Measurements from ENCODE around the gene EHBP1L1. TPM values are rescaled to one million over a fixed set of nuclear protein-coding genes. Genes with fewer than 3 reads are reported as not detected.

The EHBP1L1 gene
- total RNA-seq, 2 donors from 2014 or later = 286 to 395 TPM

GRCh38 chr11:65553301-65554001 lies 22.4 kb upstream of the EHBP1L1 start:
- H3K27ac ChIP-seq = peak overlapping the region; percentile 9 to 96
- peaks cover 20 to 34% of the 10 kb centered on the region in 2 donors for H3K4me1 ChIP-seq (ENCODE audit: control insufficient read depth in 1 of 2, low read depth in 2 of 2)
- H3K36me3 ChIP-seq = peaks cover 21% of the 10 kb centered on the region
- no peak for DNase-seq (ENCODE audit: low spot score)
- no peak for ATAC-seq (ENCODE audit: insufficient number of reproducible peaks, low FRiP score, low read depth)
- H3K9me3 ChIP-seq = no peaks in the 10 kb centered on the region
- H3K27me3 ChIP-seq (replicated peaks; ENCODE audit: insufficient read depth) = no peaks in the 10 kb centered on the region
- H3K4me3 ChIP-seq = no peak overlapping the region
- TF ChIP-seq CTCF (IDR thresholded peaks at IDR 0.05) = no peak

GRCh38 chr11:65554057-65554818 lies 21.6 kb upstream of the EHBP1L1 start:
- TF ChIP-seq CTCF (IDR thresholded peaks at IDR 0.05) = no peak
- peaks cover 27 to 42% of the 10 kb centered on the region in 2 donors for H3K4me1 ChIP-seq (ENCODE audit: control insufficient read depth in 1 of 2, low read depth in 2 of 2)
- peaks cover 13% of the 10 kb centered on the region for H3K36me3 ChIP-seq
- H3K27ac ChIP-seq = peak overlapping the region; percentile 96 to 99
- no peak overlapping the region for H3K4me3 ChIP-seq
- DNase-seq (ENCODE audit: low spot score) (no peak), ATAC-seq (ENCODE audit: insufficient number of reproducible peaks, low FRiP score, low read depth) (no peak)
- no peaks in the 10 kb centered on the region for H3K27me3 ChIP-seq (replicated peaks; ENCODE audit: insufficient read depth)
- H3K9me3 ChIP-seq = no peaks in the 10 kb centered on the region

- no peak for TF ChIP-seq CTCF (IDR thresholded peaks at IDR 0.05)
- H3K4me3 ChIP-seq = no peak overlapping the region
- H3K27ac ChIP-seq = peak overlapping the region; percentile 96 to 99
- H3K27me3 ChIP-seq (replicated peaks; ENCODE audit: insufficient read depth) = no peaks in the 10 kb centered on the region
- no peak for ATAC-seq (ENCODE audit: insufficient number of reproducible peaks, low FRiP score, low read depth)
- no peak for DNase-seq (ENCODE audit: low spot score)
- H3K4me1 ChIP-seq (ENCODE audit: control insufficient read depth in 1 of 2, low read depth in 2 of 2) = peaks cover 34 to 49% of the 10 kb centered on the region in 2 donors
- H3K9me3 ChIP-seq = no peaks in the 10 kb centered on the region
- peaks cover 13% of the 10 kb centered on the region for H3K36me3 ChIP-seq
Measured at GRCh38 chr11:65554842-65555430, 20.9 kb upstream of the EHBP1L1 start.

GRCh38 chr11:65555693-65556231 lies 20.1 kb upstream of the EHBP1L1 start:
- DNase-seq (ENCODE audit: low spot score) = peak; percentile 47
- H3K4me1 ChIP-seq (ENCODE audit: control insufficient read depth in 1 of 2, low read depth in 2 of 2) = peaks cover 40 to 57% of the 10 kb centered on the region in 2 donors
- H3K27ac ChIP-seq = peak overlapping the region; percentile 96 to 99

More at GRCh38 chr11:65555693-65556231, 20.1 kb upstream of the EHBP1L1 start:
- no peaks in the 10 kb centered on the region for H3K27me3 ChIP-seq (replicated peaks; ENCODE audit: insufficient read depth)
- no peaks in the 10 kb centered on the region for H3K9me3 ChIP-seq
- peak overlapping the region; percentile 80 for H3K4me3 ChIP-seq
- H3K36me3 ChIP-seq = peaks cover 11% of the 10 kb centered on the region
- no peak for TF ChIP-seq CTCF (IDR thresholded peaks at IDR 0.05)
- ATAC-seq (ENCODE audit: insufficient number of reproducible peaks, low FRiP score, low read depth) = no peak
